ENCODE results near the gene MPC1. TPM values are rescaled to one million over a fixed set of nuclear protein-coding genes. Genes with fewer than 3 reads are reported as not detected.
A peak's percentile ranks its signal among the peaks of the same experiment; 100 is the strongest.
"Not testable (repeated sequence)": the region's sequence is repeated elsewhere in the genome, so short reads cannot be mapped to it uniquely, and the experiment has no call there.

Gene MPC1
- total RNA-seq, 1 donor from 2014 or later: 32.0 TPM

- peaks cover 16% of the 10 kb centered on the region for H3K4me1 Mint-ChIP-seq
- H3K9me3 Mint-ChIP-seq: no peaks in the 10 kb centered on the region
- DNase-seq (ENCODE audit: low read depth, low spot score): no peak
- H3K4me3 Mint-ChIP-seq: no peak overlapping the region
- no peak overlapping the region for H3K27ac Mint-ChIP-seq (ENCODE audit: unreplicated experiment)
- no peak for TF ChIP-seq CTCF (conservative IDR thresholded peaks at IDR 0.05)
- H3K27me3 Mint-ChIP-seq (ENCODE audit: low read depth): no peaks in the 10 kb centered on the region
- H3K36me3 Mint-ChIP-seq (ENCODE audit: low read depth): no peaks in the 10 kb centered on the region
Measured at GRCh38 chr6:166386111-166386510, 3.4 kb upstream of the MPC1 start.

- Mint-ChIP-seq H3K4me3 (peak overlapping the region; percentile 88), H3K4me1 (peaks cover 17% of the 10 kb centered on the region), H3K27ac (ENCODE audit: unreplicated experiment) (peak overlapping the region; percentile 78)
- TF ChIP-seq CTCF (conservative IDR thresholded peaks at IDR 0.05): peak; percentile 58
- not testable (repeated sequence) for H3K9me3 Mint-ChIP-seq; DNase-seq (ENCODE audit: low read depth, low spot score); H3K27me3 Mint-ChIP-seq (ENCODE audit: low read depth); H3K36me3 Mint-ChIP-seq (ENCODE audit: low read depth)
Measured at GRCh38 chr6:166383802-166384363, 1.1 kb upstream of the MPC1 start.

- H3K27me3 Mint-ChIP-seq (ENCODE audit: low read depth): no peaks in the 10 kb centered on the region
- H3K9me3 Mint-ChIP-seq: no peaks in the 10 kb centered on the region
- no peak for DNase-seq (ENCODE audit: low read depth, low spot score)
- peaks cover 17% of the 10 kb centered on the region for H3K4me1 Mint-ChIP-seq
- TF ChIP-seq CTCF (conservative IDR thresholded peaks at IDR 0.05): no peak
- H3K36me3 Mint-ChIP-seq (ENCODE audit: low read depth): no peaks in the 10 kb centered on the region
- peak overlapping the region; percentile 95 for H3K4me3 Mint-ChIP-seq
- no peak overlapping the region for H3K27ac Mint-ChIP-seq (ENCODE audit: unreplicated experiment)
Measured at GRCh38 chr6:166382500-166382932, 224 bp downstream of the MPC1 start.

- Mint-ChIP-seq H3K27ac (ENCODE audit: unreplicated experiment) (no peak overlapping the region), H3K9me3 (no peaks in the 10 kb centered on the region), H3K36me3 (ENCODE audit: low read depth) (no peaks in the 10 kb centered on the region), H3K27me3 (ENCODE audit: low read depth) (no peaks in the 10 kb centered on the region), H3K4me1 (peaks cover 17% of the 10 kb centered on the region), H3K4me3 (peak overlapping the region; percentile 95)
- peak; percentile 80 for TF ChIP-seq CTCF (conservative IDR thresholded peaks at IDR 0.05)
- DNase-seq (ENCODE audit: low read depth, low spot score): peak; percentile 43
Measured at GRCh38 chr6:166381733-166382499, 824 bp downstream of the MPC1 start.

- Mint-ChIP-seq H3K4me1 (peaks cover 17% of the 10 kb centered on the region), H3K9me3 (no peaks in the 10 kb centered on the region), H3K36me3 (ENCODE audit: low read depth) (no peaks in the 10 kb centered on the region), H3K27me3 (ENCODE audit: low read depth) (no peaks in the 10 kb centered on the region), H3K4me3 (peak overlapping the region; percentile 95), H3K27ac (ENCODE audit: unreplicated experiment) (no peak overlapping the region)
- DNase-seq (ENCODE audit: low read depth, low spot score): no peak
- TF ChIP-seq CTCF (conservative IDR thresholded peaks at IDR 0.05): no peak
Measured at GRCh38 chr6:166381381-166381732, 1.4 kb downstream of the MPC1 start.
